GM12872 (cell line): Measurements from ENCODE around the gene PLCH1.

Source experiments
- CTCF ChIP-seq: IDR thresholded peaks from 3 replicates; pipeline ENCODE4 v1.5.1; 2011; ENCODE audit warnings: low read depth, mild to moderate bottlenecking, low read length, moderate library complexity; ENCODE audit not compliant: insufficient read depth

PLCH1 gene

GRCh38 chr3:155444771-155445170 is 300.1 kb downstream of the PLCH1 start:
- no peak for TF ChIP-seq CTCF

GRCh38 chr3:155443815-155444214 is 301.1 kb downstream of the PLCH1 start:
- TF ChIP-seq CTCF, result no peak

- no peak for TF ChIP-seq CTCF
Measured at GRCh38 chr3:155442072-155442471, 302.8 kb downstream of the PLCH1 start.

GRCh38 chr3:155441506-155441905 is 303.4 kb downstream of the PLCH1 start:
- no peak for TF ChIP-seq CTCF

GRCh38 chr3:155441026-155441425 is 303.8 kb downstream of the PLCH1 start:
- TF ChIP-seq CTCF, result no peak

- TF ChIP-seq CTCF, result no peak
Measured at GRCh38 chr3:155435821-155436220, 309.1 kb downstream of the PLCH1 start.

- TF ChIP-seq CTCF, result no peak
Measured at GRCh38 chr3:155431856-155432570, 312.9 kb downstream of the PLCH1 start.
